ENCODE data around the gene H2AZ2. TPM values are rescaled to one million over a fixed set of nuclear protein-coding genes. Genes with fewer than 3 reads are reported as not detected.
"Not testable (repeated sequence)": the region's sequence is repeated elsewhere in the genome, so short reads cannot be mapped to it uniquely, and the experiment has no call there.

H2AZ2 gene
- total RNA-seq, 1 donor from 2014 or later, result 134 TPM

DNA sequence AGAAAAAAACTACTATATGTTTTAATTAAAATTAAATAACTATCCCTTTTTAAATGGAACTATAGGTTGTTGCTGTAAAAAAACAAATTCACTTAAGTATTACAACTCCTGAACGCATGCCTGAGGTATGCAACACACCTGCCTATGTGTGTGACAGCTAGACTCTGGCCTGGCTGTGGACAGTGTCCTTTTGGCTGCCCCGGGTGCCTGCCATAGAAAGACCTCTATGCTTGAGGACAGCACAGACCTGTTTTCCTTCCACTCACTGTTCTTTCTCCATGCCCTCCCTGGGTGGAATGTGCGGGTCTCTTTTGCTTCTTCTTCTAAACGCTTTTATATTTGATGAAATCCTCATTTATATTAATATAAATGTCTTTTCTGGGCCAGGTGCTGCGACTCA is 57.9 kb downstream of the H2AZ2 start:
- DNase-seq (ENCODE audit: extremely low read depth, low read depth, low spot score), result no peak

DNA sequence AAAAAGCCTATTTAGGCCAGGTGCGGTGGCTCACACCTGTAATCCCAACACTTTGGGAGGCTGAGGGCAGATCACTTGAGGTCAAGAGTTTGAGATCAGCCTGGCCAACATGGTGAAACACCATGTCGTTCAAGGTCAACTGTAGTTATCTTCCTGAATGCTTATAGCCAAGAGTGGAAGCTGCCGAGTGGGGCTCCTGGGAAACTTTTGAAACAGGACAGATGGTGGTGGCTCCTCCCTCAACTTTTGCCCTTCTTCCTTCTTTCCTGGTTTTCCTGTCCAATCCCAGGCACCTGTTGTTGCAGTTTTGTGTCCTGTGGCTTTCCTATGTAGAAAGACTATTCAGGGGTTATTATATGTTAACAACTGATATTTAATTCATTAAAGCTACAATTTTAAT is 60.1 kb downstream of the H2AZ2 start:
- no peak for DNase-seq (ENCODE audit: extremely low read depth, low read depth, low spot score)

DNA sequence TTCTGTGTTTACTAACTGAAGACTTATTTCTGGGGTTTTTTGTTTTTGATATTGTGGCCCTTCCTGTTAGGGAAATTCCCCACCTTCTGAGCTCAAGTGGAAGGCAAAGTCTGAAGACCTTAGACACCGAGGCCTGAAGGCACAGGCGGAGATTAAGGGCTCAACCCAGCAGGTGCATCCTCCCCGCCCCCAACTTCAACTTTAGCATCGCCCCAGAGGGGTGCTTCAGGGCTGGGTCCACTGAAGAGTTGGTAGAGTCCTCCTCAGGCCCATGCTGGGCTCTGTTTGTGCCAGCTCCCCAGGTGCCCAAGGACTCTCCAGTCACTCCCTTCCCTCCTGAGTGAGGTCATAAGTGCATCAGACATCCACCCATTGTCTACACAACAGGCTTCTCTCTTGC is 60.8 kb downstream of the H2AZ2 start:
- DNase-seq (ENCODE audit: extremely low read depth, low read depth, low spot score), result no peak

DNA sequence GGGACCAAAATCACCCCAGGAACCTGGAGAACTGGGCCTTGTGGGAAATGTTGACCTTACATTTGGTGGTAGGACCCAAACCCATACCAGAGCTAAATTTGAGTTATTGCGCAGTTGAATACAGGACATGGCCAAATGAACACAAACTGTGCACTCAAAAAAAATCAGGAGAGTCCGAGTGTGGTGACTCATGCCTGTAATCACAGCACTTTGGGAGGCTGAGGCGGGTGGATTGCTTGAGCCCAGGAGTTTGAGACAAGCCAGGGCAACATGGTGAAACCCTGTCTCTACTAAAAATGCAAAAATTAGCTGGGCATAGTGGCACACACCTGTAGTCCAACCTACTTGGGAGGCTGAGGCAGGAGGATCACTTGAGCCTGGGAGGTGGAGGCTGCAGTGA is 62.7 kb downstream of the H2AZ2 start:
- not testable (repeated sequence) for DNase-seq (ENCODE audit: extremely low read depth, low read depth, low spot score)

DNA sequence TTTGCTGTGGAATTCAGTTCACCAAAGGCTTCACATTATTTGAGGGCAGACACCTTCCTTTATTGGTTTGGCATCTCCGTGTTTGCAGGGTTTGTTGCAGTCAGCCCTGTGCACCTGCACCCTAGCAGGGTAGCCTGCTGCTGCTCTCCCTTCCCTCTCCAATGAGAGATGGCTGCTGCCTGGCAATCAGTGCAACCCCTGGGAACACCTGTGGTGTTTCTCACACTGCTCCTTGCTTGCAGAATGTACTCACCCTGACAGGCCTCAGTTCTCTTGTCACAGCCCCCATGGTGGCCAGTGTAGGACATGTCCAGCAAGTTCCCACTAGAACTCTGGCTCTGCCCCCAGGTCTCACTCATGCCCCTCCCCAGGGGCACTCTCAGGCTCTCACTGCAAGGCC is 63.5 kb downstream of the H2AZ2 start:
- DNase-seq (ENCODE audit: extremely low read depth, low read depth, low spot score), result no peak

DNA sequence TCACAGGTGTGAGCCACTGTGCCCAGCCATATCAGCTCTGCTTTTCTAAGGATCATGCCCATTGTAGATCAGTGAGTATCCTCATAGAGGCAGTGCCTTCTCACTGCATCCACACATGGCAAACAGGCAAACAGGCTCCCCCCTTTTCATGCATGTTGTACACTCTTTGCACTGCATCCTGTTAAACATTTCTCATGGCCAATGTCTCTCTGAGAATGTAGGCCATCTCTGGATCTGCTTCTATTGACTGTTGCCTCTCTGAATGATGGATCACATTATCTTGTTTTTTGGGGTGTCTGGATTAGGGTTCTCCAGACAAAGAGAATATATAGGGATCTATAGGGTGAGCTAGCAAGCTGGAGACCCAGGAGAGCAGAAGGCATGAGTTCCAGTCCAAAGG is 64.5 kb downstream of the H2AZ2 start:
- DNase-seq (ENCODE audit: extremely low read depth, low read depth, low spot score), result no peak

DNA sequence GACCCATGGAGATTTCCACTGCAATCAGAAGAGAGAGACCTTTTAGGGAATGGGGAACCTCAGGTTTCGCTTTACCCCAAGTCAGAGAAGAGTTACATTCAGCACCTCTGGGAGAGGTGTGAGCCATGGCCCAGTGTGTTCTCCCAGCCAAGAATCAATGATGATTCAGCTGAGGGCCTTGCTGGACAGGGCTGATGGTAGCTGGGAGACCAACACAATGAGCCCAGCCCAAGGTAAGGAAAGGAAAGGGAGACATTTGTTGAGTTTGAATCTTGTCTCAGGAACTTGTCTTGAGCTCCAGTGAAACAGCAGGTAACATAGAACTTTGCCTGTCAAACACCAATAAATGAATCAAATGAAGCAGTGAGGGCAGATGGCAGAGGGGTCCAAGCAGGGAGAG is 65.4 kb downstream of the H2AZ2 start:
- no peak for DNase-seq (ENCODE audit: extremely low read depth, low read depth, low spot score)

Other genes with a start within 250 kb of the H2AZ2 start
- gene OGDH, start 241.5 kb downstream of the H2AZ2 start, total RNA-seq, result 69.6 and 70.4 TPM in 2 replicates
- 32.2 and 49.0 TPM in 2 replicates for gene ZMIZ2, start 99.2 kb downstream of the H2AZ2 start, total RNA-seq
- gene PPIA, start 51.4 kb downstream of the H2AZ2 start, total RNA-seq, result 2,756 and 3,660 TPM in 2 replicates
- 17.0 and 21.4 TPM in 2 replicates for gene PURB, start 37.4 kb upstream of the H2AZ2 start, total RNA-seq
- gene MYO1G, start 130.9 kb upstream of the H2AZ2 start, total RNA-seq, result not detected in 2 replicates
- 64.4 and 64.6 TPM in 2 replicates for gene CCM2, start 152.1 kb upstream of the H2AZ2 start, total RNA-seq
- 7.3 and 7.9 TPM in 2 replicates for gene NACAD, start 240.9 kb upstream of the H2AZ2 start, total RNA-seq